ENCODE measurements around the gene NPHP3. TPM values are rescaled to one million over a fixed set of nuclear protein-coding genes. Genes with fewer than 3 reads are reported as not detected.

NPHP3 gene
- total RNA-seq, 1 experiment from 2014 or later = 10.8 TPM

DNA sequence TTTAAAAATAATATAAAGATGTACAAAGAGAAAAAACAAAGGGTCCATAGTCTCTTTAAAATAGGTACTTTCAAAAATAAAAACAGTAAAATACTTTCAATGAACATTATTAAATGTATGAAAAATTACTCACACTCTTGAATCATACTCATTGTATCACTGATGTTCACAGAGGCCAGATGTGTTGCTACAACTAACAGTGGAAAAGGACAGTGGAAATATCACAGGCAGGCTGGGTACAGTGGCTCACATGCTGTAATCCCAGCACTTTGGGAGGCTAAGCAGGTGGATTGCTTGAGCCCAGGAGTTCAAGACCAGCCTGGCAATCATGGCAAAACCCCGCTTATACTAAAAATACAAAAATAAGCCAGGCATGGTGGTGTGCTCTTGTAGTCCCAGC is 26.8 kb downstream of the NPHP3 start:
- Histone ChIP-seq H3K56ac (ENCODE audit: insufficient read length, low read depth, low read length) (no peak overlapping the region), H2BK12ac (ENCODE audit: insufficient read length, low read depth, low read length) (no peak overlapping the region), H2AK5ac (ENCODE audit: insufficient read length, low read length) (no peak overlapping the region), H2BK20ac (ENCODE audit: low read depth, low read length, poor library complexity, severe bottlenecking) (no peak overlapping the region), H2BK120ac (ENCODE audit: low read depth, low read length, poor library complexity, severe bottlenecking) (no peak overlapping the region), H4K5ac (ENCODE audit: insufficient read length, low read depth, low read length) (no peak overlapping the region), H3K27ac (ENCODE audit: insufficient read length, low read depth, low read length) (no peak overlapping the region), H3K18ac (ENCODE audit: insufficient read length, low read depth, low read length) (no peak overlapping the region), H3K14ac (ENCODE audit: insufficient read depth, low read length) (no peak overlapping the region), H3K79me2 (ENCODE audit: insufficient read depth, low read length) (no peaks in the 10 kb centered on the region), H2BK5ac (ENCODE audit: insufficient read length, low read length) (no peak overlapping the region), H3K23me2 (ENCODE audit: insufficient read length, low read depth, low read length, poor library complexity, severe bottlenecking) (no peaks in the 10 kb centered on the region), H3K23ac (ENCODE audit: insufficient read length, low read depth, low read length) (no peak overlapping the region), H3K4me1 (ENCODE audit: insufficient read depth, low read length) (no peaks in the 10 kb centered on the region), H3K4ac (ENCODE audit: low read depth, low read length) (no peak overlapping the region), H3K9ac (ENCODE audit: extremely low read depth, insufficient read length, low read length) (no peak overlapping the region), H2BK15ac (ENCODE audit: low read depth, low read length) (no peak overlapping the region), H2AFZ (ENCODE audit: low read length) (no peak overlapping the region), H4K8ac (replicated peaks; ENCODE audit: insufficient read length, low read depth, low read length) (no peak overlapping the region), H4K20me1 (ENCODE audit: control insufficient read depth, insufficient read depth, insufficient read length) (no peaks in the 10 kb centered on the region), H3K9me3 (ENCODE audit: control insufficient read depth, low read depth, low read length) (no peaks in the 10 kb centered on the region), H3K79me1 (ENCODE audit: insufficient read depth, low read depth, low read length, poor library complexity, severe bottlenecking) (no peaks in the 10 kb centered on the region), H3T11ph (ENCODE audit: low read length) (no peak overlapping the region), H4K91ac (ENCODE audit: insufficient read length, low read depth, low read length) (no peak overlapping the region), H3K27me3 (ENCODE audit: insufficient read depth, low read length) (no peaks in the 10 kb centered on the region), H3K4me2 (ENCODE audit: insufficient read depth, insufficient read length, low read length) (no peak overlapping the region)
- DNase-seq = no peak
- Mint-ChIP-seq H3K4me1 (no peaks in the 10 kb centered on the region), H3K9me3 (no peaks in the 10 kb centered on the region), H3K27me3 (ENCODE audit: low read depth) (no peaks in the 10 kb centered on the region), H3K27ac (no peak overlapping the region), H3K4me3 (no peak overlapping the region), H3K36me3 (ENCODE audit: insufficient read depth in 1 of 3, low read depth in 3 of 3) (peaks cover 10 to 50% (median 45%) of the 10 kb centered on the region in 3 experiments; a peak in 6 of 7 replicates)
- no CpG with 5 or more reads among the region's 1 CpG for WGBS (ENCODE audit: extremely low coverage, insufficient read length, low lambda C conversion rate)
- TF ChIP-seq, protein P1, sequence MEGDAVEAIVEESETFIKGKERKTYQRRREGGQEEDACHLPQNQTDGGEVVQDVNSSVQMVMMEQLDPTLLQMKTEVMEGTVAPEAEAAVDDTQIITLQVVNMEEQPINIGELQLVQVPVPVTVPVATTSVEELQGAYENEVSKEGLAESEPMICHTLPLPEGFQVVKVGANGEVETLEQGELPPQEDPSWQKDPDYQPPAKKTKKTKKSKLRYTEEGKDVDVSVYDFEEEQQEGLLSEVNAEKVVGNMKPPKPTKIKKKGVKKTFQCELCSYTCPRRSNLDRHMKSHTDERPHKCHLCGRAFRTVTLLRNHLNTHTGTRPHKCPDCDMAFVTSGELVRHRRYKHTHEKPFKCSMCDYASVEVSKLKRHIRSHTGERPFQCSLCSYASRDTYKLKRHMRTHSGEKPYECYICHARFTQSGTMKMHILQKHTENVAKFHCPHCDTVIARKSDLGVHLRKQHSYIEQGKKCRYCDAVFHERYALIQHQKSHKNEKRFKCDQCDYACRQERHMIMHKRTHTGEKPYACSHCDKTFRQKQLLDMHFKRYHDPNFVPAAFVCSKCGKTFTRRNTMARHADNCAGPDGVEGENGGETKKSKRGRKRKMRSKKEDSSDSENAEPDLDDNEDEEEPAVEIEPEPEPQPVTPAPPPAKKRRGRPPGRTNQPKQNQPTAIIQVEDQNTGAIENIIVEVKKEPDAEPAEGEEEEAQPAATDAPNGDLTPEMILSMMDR (conservative IDR thresholded peaks at IDR 0.05) = no peak

Data from H9 (cell line).